Measurements from ENCODE around the gene CYP46A1.

DNA sequence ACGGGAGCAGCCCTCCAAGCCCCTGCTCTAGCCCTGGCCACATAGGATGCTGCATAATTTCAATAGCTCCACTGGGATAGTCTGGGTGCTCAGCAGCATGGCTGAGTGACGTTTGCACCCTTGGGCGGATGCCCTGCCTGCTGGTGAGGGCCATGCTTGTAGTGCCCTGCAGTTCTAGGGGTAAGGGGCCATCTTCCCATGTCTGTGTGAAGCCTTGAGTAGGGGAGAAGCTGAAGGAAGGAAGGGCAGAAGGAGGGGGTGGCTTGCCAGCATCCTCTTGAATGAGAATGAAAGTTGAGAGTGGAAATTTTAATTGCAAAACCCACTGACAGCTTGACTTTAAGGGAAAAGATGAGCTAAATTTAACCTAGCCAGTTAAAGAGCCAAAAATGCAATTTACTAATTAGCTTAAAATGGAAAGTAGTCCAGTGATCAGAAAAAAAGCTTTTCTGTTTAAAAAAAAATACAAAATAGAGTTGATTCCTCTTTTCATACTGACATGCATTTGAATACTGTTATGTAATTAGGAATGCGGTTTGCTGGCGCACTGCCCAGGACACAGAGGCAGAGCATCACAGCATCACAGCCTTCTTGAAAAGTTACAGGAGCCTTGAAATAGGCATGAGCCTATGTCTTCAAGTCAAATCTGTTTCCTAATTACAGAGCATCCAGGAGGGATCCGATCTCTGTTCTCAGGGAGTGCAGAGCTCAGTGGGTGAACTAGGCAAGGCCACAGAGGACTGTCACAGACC, 90.6 kb downstream of the CYP46A1 start:
- TF ChIP-seq, protein P1, sequence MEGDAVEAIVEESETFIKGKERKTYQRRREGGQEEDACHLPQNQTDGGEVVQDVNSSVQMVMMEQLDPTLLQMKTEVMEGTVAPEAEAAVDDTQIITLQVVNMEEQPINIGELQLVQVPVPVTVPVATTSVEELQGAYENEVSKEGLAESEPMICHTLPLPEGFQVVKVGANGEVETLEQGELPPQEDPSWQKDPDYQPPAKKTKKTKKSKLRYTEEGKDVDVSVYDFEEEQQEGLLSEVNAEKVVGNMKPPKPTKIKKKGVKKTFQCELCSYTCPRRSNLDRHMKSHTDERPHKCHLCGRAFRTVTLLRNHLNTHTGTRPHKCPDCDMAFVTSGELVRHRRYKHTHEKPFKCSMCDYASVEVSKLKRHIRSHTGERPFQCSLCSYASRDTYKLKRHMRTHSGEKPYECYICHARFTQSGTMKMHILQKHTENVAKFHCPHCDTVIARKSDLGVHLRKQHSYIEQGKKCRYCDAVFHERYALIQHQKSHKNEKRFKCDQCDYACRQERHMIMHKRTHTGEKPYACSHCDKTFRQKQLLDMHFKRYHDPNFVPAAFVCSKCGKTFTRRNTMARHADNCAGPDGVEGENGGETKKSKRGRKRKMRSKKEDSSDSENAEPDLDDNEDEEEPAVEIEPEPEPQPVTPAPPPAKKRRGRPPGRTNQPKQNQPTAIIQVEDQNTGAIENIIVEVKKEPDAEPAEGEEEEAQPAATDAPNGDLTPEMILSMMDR (IDR thresholded peaks at IDR 0.05), result no peak
- no peak for TF ChIP-seq EZH2 (IDR thresholded peaks at IDR 0.05; ENCODE audit: borderline replicate concordance, insufficient read depth, low read depth, low read length, poor library complexity, severe bottlenecking)

All from B cell (primary cell).